VCaP (cell line): Measurements from ENCODE around the gene CCNDBP1.

ENCODE experiments used
- H3K27ac ChIP-seq: fragments of 450-650 bp; 2 replicates; pipeline ENCODE4 v1.5.1; 2017
- TF ChIP-seq, protein P1 (sequence below): fragments of 450-650 bp; conservative IDR thresholded peaks from 2 replicates; pipeline ENCODE4 v1.5.1; 2017; ENCODE audit warnings: mild to moderate bottlenecking, moderate library complexity

Gene CCNDBP1

DNA sequence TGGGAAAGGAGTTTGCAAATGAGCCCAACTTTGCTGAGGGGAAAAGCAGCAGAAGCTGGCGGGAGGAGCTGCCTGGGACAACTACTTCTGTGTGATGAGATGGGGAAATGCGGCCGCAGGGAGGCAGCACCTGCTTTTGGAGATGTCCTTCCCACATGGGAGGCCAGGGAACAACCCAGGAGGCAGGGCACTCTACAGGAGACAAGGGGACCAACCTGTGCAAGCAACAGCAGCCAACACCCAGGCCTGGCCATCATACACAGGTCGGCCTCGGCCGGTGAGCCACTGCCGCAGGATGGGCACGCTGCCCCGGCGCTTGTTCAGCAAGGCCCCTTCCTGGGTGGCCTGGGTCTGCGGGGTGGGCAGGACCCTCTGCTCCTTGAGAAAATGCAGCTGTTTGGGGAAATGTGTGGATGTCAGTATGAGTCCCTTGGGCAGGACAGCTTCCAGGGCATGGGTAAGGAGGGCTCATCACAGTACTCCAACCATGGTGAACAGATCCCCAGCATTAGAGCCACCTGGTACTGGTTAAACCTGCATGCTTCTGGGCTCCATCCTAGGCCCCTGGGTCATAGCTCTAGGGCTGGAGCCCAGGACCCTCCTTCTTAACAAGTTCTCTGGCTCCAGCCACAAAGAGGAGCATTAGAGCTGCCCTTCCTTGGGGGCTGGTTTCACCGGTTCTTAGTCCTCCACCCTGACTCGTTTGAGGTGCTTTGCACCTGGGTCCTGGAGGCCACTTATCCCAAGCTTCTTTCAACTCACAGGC lies 24.0 kb downstream of the CCNDBP1 start:
- no peak overlapping the region for H3K27ac ChIP-seq
- TF ChIP-seq, protein P1, sequence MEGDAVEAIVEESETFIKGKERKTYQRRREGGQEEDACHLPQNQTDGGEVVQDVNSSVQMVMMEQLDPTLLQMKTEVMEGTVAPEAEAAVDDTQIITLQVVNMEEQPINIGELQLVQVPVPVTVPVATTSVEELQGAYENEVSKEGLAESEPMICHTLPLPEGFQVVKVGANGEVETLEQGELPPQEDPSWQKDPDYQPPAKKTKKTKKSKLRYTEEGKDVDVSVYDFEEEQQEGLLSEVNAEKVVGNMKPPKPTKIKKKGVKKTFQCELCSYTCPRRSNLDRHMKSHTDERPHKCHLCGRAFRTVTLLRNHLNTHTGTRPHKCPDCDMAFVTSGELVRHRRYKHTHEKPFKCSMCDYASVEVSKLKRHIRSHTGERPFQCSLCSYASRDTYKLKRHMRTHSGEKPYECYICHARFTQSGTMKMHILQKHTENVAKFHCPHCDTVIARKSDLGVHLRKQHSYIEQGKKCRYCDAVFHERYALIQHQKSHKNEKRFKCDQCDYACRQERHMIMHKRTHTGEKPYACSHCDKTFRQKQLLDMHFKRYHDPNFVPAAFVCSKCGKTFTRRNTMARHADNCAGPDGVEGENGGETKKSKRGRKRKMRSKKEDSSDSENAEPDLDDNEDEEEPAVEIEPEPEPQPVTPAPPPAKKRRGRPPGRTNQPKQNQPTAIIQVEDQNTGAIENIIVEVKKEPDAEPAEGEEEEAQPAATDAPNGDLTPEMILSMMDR, result no peak

DNA sequence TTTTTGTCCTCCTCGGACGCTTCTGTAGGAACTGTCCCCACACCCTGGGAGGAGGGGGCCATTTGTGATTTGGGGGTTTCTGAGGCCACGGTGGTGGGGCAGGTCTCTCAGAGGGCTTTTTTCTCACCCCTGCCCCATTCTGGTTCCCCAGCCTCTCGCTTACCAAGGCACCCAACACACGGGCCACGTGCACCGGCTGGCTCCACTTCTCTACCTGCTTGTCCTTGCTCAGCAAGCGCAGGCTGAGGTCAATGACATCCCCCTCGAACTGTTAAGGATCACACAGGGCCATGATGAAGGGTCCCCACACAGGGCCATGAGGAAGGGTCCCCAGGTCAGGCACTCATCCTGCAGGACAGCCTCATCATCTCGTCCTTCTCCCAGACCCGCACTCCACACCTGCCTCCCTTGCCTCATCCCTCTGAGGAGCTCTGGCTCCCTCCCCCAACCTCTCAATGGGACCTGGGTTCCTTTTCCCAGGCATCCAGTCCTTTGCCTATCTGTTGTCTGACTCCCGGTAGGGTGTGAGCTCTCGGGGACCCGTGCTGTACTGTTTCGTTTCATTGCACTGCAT lies 25.1 kb downstream of the CCNDBP1 start:
- TF ChIP-seq, protein P1, result no peak

DNA sequence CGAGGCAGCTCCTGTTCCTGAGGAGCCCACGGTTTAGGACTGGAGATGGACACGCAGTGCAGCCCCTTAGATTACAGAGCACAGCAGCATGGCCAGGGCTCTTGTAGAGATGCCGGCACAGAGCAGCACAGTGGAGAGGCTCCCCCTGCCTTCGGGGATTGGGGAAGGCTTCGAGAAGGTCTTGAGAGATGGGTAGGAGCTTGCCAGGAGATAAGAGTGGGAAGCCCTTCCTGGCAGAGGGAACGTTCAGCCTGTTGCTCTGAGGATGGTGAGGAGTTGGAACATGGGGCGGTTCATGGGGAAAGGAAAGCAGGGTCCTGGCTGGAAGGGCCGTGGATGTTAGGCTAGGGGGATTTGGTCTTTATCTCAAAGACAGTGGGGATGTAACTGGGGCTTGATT lies 25.6 kb downstream of the CCNDBP1 start:
- TF ChIP-seq, protein P1, result no peak
- H3K27ac ChIP-seq, result no peak overlapping the region

More for the DNA sequence above, 25.1 kb downstream of the CCNDBP1 start:
- H3K27ac ChIP-seq, result no peak overlapping the region

DNA sequence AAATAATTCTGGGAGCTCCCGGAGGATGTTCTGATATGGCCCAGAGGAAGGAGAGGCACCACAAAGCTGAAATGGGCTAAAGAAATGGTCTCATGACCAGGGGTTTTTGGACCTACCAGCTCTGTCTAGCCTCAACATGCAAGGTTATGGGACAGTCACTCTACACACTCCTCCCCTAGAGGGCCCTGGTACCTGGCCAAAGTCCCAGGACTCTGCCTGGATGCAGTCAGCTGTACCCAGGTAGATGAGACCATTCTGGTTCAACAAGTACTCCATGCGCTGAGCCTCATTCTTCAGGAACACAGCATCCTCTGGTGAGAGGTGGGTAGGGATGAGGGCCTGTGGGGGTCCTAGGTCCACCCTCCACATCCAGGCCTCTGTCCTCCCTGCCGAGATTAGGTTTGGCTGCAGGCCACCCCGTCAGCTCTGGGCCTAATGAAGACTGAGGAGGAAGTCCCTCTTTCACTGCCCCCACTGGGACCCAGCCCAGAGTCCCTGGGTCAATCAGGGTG lies 26.1 kb downstream of the CCNDBP1 start:
- TF ChIP-seq, protein P1, result no peak

DNA sequence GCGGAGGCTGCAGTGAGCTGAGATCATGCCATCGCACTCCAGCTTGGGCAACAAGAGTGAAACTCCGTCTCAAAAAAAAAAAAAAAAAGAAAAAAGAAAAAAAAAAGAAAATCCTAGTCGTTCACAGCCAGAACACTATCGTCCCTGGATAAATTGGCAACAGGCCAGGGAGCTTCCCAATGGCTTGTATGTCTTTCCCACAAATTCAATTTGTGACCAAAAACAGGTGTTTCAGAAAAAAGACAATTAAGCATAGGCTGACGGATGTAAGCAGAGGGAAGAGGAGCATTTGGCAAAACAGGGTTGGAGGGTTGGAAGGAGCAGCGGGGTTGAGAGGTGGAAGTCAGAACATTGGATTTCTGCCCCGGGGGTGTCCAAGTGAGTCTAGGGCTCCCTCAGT lies 27.1 kb downstream of the CCNDBP1 start:
- H3K27ac ChIP-seq, result no peak overlapping the region

More for the DNA sequence above, 26.1 kb downstream of the CCNDBP1 start:
- no peak overlapping the region for H3K27ac ChIP-seq

DNA sequence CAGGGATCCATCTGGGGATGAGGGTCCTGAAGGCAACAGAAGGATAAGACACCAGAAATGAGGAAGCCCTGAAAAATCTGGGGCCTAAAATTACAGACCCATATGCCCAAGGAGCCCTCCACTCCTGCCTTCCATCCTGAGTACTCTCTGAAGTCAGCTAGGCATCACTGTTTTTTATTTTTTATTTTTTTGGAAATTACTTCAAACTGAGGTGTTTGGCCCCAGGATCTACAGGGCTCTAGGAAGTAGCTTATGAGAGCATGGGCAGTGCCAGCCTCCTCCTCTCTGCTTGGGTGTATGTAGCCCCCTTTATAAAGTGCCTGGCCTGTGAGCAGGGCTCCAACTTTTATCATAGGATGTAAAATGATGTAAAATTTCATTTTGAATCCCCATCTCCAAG lies 27.7 kb downstream of the CCNDBP1 start:
- no peak overlapping the region for H3K27ac ChIP-seq
- TF ChIP-seq, protein P1, result no peak

More for the DNA sequence above, 27.1 kb downstream of the CCNDBP1 start:
- TF ChIP-seq, protein P1, result no peak

DNA sequence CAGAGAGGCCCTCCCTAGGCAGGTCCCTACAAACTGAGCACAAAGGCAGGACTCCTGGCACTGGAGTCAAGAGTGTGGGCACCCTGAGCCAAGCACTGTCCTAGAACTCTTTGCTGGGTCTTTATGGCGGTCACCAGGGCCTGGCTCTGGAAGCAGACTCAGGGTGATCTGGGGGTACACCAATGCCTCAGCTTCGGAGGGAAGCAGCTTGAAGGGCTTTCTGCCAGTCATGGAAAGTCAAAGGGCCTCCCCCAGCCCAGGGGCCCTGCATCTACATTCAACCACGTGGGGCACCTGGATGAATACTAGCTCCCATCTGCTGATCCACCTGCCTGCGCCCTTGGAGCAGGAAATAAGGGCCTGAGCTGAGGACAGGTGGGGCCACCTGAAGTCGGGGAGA lies 28.3 kb downstream of the CCNDBP1 start:
- TF ChIP-seq, protein P1, result no peak
- H3K27ac ChIP-seq, result no peak overlapping the region
